NCI-H446 treated with DMSO at 0.1 percent for 48 hours (cell line): ENCODE measurements around the gene OPA1.

Experiments used
- DNase-seq: peaks from one replicate; lab custom pipeline; 2025; lab: John Stamatoyannopoulos, UW

The OPA1 gene

DNA sequence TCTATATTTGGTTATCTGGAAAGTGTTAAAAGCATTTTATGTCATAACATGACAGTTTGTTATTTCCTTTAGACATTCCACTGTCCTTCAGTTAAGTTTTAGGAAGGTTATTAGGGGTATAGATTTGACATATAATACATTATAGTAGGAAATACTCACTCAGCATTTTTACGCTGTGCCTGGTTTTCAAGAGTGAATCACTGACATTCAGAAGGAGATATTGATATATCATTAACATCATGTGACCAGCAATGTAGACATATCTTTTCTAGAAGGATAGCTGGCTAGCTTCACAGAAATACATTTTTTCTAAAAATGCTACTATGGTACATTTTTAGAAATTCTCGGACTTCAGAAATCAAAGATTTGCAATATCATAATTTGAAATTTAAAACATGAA, 57.6 kb downstream of the OPA1 start:
- DNase-seq: no peak

DNA sequence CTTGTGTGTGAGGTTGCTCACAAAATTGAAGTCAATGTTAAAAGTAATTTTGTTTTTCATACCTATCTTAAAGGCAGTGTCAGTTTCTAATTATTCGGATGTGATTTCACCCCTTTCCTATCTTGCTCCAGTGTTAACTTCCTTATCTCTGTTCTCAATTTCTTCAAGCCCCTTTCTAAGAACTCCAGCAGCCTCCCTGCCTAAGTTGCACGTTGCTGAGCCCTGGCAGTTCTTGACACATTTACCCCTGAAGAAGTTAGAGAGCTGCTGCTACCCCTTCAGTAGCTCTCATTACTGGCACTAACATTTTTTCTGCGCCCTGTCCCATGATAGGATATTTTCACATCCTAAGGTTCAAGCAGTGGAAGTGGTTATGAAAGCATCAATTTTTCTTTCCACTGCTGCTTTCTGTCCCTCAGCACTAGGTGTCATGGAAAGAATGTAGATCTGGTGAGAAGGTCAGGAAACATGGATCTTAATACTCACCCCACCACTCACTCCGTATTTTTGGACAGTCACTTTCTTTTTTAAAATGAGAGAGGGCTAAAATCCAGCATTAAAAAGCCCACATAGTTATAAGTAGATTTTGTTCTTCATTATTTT, 62.9 kb downstream of the OPA1 start:
- DNase-seq: no peak

GRCh38 chr3:193656445-193656844, 63.4 kb downstream of the OPA1 start:
- DNase-seq: no peak

DNA sequence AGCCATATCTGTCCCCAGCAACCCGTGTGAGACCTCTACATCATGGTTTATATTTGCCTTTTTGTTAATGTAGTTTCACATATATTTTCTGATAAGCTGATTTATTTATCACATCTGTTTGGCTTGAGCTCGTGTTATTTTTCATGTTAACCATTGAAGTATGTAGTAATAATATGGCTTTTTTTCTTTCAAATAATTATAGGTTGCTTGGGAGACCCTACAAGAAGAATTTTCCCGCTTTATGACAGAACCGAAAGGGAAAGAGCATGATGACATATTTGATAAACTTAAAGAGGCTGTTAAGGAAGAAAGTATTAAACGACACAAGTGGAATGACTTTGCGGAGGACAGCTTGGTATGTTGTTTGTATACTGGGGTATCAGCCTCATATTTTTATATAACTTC, 63.9 kb downstream of the OPA1 start:
- no peak for DNase-seq

- DNase-seq: no peak
These were observed 67.2 kb downstream of the OPA1 start for GRCh38 chr3:193660171-193660570.

DNA sequence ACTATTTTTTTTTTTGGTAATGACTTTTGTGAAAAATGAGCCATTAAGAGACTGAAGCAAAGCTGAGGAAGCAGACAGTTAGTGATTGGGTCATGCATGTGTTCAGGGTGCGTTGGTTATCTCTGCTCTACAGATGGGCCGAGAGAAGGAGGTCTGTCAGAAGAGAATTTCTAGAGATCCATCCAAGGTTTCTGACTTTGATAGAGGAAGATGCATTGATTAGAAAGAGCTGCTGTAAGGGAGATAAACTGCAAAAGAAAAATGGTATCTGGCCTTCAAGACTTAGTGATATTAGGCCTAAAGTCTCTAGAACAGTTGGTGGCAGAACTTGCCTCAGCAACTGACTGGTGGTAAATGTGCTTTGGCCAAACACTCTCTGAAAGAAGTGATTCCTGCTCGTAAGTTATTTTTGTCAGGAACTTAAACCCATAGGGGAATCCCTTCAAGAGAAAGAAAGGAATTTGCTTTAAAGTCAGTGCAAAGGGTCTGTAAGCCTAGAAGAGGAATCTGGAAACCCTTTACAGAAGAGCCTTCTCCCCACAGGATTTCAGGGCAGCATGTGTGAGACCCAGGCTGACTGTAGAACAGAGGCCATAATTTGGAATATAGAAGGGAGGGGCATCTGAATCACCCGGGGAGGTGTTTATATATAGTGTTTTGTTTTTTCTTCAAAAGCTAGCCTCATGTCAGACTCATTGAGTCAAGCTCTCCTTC, 67.8 kb downstream of the OPA1 start:
- DNase-seq: no peak

- DNase-seq: no peak
These were observed 69.8 kb downstream of the OPA1 start for GRCh38 chr3:193662757-193663322.

DNA sequence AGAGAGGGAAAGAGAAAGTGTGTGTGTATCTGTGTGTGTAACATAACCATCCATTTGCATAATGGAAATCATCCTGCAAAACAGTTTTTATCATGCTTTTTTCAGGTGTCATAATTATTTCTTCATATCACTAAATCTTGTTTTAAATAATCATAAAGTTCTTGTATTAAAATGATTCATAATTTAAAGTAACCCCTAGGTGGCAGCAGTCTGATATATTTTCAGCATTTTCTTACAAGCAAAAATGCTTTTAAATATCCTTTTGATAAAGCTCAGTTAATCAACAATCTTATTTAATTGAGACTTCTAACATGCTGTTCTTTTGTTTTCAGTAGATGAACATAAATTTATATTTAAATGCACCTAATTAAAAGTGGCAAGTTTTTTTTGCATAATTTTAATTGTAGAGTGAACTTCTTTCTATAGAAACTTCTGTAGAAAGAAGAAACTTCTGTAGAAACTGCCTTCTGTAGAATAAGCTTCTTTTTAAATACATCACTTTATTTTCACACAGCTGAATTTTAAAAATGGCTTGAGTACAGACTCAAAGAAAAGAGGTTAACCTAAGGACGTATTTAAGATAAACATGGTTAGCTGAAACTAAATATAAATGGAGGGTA, 72.5 kb downstream of the OPA1 start:
- peak; percentile 31 for DNase-seq

DNA sequence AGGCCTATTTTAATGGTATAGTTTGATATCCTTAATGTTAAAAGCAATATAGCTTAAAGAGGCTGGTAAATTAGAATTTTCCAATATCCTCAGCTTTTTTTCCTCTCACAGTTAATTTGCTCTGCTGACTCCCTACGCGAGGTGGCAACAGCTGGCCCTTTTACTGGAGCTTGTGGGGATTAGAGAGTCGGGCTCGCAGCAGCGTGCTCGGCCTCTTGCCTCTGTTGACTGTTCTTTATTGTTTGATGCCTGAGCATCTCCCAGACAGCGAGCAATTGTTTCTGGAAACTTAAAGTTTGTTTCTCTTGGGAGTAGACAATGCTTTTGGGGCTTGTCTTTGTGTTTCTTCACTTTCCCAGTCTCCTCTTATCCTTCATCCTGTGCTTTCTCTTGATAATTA, 80.8 kb downstream of the OPA1 start:
- no peak for DNase-seq

- no peak for DNase-seq
These were observed 81.7 kb downstream of the OPA1 start for GRCh38 chr3:193674714-193675113.

DNA sequence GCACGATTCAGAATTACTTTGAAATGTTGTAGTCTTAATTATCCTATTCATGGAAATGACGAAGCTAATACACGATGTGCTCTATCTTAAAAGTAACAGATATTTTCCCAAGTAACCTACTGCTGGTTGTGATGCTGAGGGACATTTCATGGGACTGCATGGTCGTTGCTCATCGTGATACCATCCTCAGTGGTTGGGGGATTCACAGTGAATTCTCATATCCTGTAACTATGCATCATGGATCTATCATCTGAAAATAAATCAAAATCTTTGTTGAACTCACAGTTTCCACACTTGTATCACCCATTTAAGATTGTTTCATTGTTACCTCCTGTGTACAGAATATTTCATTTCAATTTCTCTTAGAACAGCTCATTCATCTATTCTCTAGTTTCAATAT, 84.7 kb downstream of the OPA1 start:
- DNase-seq: no peak

DNA sequence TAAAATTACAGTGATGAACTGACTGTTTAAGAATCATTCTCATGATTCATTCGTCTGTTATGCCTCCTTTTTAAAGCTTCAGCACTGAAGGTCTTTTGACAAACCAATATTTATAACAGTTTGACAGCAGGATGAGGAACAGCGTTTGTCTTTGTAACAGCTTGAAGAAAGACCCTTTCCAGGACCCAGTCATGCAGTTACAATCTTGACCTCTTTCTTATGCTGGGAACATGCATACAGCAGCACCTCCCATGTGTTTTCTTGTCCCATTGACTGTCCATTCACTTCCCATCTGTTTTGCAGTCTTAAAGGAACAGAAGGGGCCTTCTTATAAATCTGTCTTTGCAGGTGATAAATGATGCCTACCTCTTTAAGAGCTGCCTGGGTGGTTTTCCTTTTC, 87.2 kb downstream of the OPA1 start:
- no peak for DNase-seq

DNA sequence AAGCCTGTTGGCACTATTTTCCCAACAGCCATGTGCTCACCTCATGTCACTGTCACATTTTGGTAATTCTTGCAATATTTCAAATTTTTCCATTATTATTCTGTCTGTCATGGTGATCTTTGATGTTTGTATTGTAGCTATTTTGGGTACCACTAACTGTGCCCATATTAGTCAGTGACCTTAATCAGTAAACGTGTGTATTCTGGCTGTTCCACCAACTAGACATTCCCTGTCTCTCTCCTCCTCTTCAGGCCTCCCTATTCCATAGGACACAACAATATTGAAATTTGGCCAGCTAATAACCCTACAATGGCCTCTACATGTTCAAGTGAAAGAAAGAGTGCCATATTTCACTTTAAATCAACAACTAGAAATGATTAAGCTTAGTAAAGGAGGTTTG, 88.6 kb downstream of the OPA1 start:
- no peak for DNase-seq

DNA sequence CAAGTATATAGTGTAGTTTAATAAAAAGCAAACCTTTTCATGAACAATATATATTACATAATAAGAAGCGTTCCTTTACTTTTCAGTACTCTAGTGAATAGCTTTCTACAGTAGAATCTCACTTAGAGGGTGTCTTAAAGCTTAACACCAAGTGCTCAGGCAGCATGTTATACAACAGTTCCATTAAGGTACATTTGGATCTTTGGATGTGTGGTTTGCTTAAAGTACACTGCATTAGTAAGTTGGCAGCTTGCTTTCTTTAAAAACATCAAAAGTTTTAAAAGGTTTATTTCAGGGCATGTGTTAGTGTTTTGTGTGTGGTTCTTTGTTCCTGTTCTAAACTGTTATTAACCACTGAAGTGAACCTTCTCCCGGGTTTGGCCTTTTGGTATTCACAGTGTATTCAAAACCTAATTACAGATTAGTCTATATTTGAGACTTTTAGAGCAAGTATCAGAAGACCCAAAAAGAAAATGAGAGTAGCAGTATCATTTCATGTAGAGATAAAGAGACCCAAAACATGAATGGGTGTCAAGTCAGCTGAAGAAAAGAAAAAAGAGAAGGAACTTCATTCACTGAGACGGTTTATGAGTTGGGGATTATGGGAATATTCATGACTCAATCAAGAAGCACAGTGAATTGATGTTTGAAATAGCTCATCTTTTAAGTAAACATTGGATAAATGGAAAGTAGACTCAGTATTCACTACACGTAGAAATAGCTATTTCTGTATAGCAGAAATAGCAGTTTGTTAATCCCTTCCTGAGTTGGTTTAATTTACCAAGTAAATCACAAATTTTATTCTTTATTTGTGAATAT, 93.9 kb downstream of the OPA1 start:
- no peak for DNase-seq

GRCh38 chr3:193688834-193689714, 96.1 kb downstream of the OPA1 start:
- DNase-seq: no peak

GRCh38 chr3:193693774-193694173, 100.8 kb downstream of the OPA1 start:
- no peak for DNase-seq

- DNase-seq: no peak
These were observed 109.1 kb downstream of the OPA1 start for GRCh38 chr3:193701953-193702635.

DNA sequence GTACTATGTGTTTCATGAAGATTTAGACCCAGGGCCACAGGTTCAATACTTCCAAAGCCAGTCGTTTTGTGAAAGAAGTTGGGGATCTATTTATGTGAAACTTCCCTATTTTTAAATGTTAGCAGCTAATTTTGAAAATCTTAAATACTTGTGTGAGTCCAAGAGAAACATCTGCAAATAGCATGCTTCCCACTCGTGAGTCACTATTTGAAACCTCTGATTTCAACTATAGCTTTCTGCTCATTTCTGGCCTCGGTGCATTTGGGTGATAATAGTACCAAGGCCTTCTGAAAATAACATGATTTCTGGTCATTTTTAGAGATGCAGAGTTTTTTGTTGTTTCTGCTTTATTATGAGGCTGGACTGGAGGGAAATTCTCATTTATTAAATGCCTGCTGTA, 110.0 kb downstream of the OPA1 start:
- no peak for DNase-seq

GRCh38 chr3:193704431-193704830, 111.4 kb downstream of the OPA1 start:
- no peak for DNase-seq

DNA sequence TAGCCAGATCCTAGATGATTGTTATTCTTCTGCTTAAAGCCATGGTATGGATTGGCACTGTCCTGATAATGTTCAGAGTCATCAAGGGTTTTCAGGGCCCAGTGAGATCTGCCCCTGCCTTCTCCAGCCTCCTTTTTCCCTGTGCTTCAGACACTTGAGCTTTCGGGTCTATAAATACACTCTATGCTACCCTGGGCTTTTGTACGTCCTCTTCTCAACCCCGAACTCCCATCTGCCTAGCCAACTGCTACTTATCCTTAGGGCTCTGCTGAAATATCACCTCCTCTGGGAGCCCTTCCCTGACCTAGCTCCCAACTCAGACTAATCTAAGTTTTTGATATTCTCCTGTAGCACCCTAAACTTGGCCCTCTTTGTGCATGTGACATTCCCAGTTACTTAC, 115.3 kb downstream of the OPA1 start:
- no peak for DNase-seq
